Neuron (in vitro differentiated cells): ENCODE data around the gene PCYT1B.
A peak's percentile ranks its signal among the peaks of the same experiment; 100 is the strongest.
"Not testable (repeated sequence)": the region's sequence is repeated elsewhere in the genome, so short reads cannot be mapped to it uniquely, and the experiment has no call there.

Experiments used
- H2AFZ ChIP-seq: one replicate; pipeline ENCODE4 v1.6.1; 2013; ENCODE audit warnings: low read depth, mild to moderate bottlenecking, inconsistent platforms, low read length, moderate library complexity
- H3K27me3 ChIP-seq: one replicate; pipeline ENCODE4 v1.6.1; 2013; ENCODE audit warnings: low read length; ENCODE audit not compliant: insufficient read depth
- H3K36me3 ChIP-seq: one replicate; pipeline ENCODE4 v1.6.1; 2013; ENCODE audit warnings: low read length; ENCODE audit not compliant: insufficient read depth
- H3K4me1 ChIP-seq: one replicate; pipeline ENCODE4 v1.6.1; 2013; ENCODE audit warnings: low read length; ENCODE audit not compliant: insufficient read depth
- H3K4me3 ChIP-seq: 2 replicates; pipeline ENCODE4 v1.5.1; 2013; ENCODE audit warnings: mild to moderate bottlenecking, low read length, moderate library complexity
- H3K9me3 ChIP-seq: one replicate; pipeline ENCODE4 v1.6.1; 2013; ENCODE audit warnings: low read length

The PCYT1B gene

DNA sequence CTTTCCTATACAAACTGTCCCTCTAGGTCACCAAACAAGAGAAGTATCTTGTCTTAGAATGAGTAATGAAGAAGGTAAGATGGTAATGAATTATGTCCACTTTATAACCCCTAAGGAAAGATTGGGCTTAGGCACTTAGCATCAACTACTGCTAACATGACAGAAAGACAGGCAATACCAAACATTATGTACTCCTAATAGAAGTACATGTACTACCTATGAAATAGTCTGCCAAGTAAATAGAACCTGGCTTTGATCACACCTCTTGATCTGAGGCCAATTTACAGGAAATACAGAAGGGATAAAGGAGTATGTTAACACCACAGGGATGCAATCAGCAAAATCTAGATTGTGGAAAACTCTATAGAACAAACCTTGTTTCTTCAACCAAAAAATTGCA is 14.1 kb upstream of the PCYT1B start:
- peaks cover 16% of the 10 kb centered on the region for H3K4me1 ChIP-seq
- H2AFZ ChIP-seq, result no peak overlapping the region
- no peaks in the 10 kb centered on the region for H3K36me3 ChIP-seq
- H3K9me3 ChIP-seq, result no peaks in the 10 kb centered on the region
- H3K27me3 ChIP-seq, result no peaks in the 10 kb centered on the region
- H3K4me3 ChIP-seq, result no peak overlapping the region

DNA sequence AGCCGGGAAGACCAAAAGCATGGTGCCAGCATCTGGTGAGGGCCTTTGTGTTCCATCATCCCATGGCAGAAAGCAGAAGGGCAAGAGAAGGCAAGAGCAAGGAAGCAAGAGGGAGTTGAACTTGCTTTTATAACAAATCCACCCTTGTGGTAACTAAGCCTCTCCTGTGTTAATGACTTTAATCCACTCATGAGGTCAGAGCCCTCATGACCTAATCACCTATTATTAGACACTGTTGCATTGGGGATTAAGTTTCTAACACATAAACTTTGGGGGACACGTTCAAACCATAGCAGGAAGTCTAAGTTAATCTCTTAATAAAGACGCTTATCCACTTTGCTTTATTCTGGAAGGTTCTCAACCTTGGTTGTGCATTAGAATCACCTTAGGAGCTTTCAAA is 12.5 kb upstream of the PCYT1B start:
- no peak overlapping the region for H3K4me3 ChIP-seq
- H2AFZ ChIP-seq, result no peak overlapping the region
- peaks cover 16% of the 10 kb centered on the region for H3K4me1 ChIP-seq
- H3K36me3 ChIP-seq, result no peaks in the 10 kb centered on the region
- no peaks in the 10 kb centered on the region for H3K27me3 ChIP-seq
- H3K9me3 ChIP-seq, result no peaks in the 10 kb centered on the region

DNA sequence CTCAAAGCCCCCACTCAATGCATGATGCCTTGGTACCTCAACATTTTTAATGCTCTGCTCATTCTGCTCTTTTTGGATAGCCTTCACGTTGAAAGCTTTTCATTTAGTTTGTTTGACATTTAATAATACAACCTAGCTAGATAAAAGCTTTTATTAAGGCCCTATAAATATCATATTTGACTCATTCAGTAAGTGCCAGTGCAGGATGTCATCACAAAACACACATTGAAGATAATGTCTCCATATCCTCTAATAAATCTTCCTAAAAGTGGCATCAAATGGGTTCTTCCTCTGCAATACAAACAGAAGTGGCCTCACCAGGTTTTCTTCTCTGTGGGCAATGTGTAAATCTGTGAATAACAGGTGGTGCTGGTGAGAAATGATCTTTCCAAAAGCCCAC is 12.0 kb upstream of the PCYT1B start:
- H3K27me3 ChIP-seq, result no peaks in the 10 kb centered on the region
- H3K36me3 ChIP-seq, result no peaks in the 10 kb centered on the region
- H3K4me1 ChIP-seq, result peaks cover 16% of the 10 kb centered on the region
- H3K9me3 ChIP-seq, result no peaks in the 10 kb centered on the region
- no peak overlapping the region for H2AFZ ChIP-seq
- H3K4me3 ChIP-seq, result no peak overlapping the region

DNA sequence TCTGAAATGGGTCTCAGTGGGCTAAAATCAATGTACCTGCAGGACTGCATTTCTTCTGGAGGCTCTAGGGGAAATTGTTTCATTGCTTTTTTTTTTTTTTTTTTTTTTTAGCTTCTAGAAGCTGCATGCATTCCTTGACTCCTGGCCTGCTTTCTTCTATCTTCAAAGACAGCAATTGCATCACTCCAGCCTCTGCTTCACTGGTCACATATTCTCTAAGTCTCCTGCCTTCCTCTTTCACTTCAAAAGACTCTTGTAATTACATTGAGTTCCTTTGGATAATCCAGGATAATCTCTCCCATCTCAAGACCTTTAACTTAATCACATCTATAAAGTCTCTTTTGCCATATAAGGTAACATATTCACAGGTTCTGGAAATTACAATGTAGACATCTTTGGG is 11.3 kb upstream of the PCYT1B start:
- no peaks in the 10 kb centered on the region for H3K9me3 ChIP-seq

DNA sequence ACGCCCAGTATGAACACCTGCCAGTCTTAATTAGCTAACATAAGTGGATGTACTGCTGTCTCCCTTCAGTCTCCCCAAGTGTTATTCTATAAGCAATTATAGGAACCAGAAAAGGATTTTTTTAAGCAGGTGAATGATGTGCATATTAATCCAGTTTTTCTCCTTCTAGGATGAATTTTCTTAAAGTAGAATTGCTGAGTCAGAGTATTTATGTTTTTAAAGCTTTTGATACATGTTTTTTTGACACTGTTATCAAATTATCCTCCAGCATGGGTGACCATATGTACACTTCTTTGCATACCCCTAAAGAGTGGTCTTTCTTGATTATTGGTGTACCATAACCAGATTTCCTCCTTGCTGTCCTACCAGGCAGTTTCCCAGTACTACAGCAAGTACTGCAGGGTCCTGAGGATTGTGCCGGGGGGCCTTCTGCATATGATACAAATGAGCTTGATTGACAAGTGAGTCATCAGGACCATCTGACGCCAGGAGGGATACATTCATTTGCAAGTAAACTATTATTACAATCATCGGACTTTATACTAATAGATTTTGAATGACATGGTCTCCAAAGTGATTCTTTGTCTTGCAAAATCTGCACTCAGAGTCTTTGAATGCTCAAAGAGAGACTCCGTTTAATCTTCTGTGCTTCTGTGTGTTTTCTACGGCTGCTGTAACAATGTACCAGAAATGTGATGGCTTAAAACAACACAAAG is 10.7 kb upstream of the PCYT1B start:
- peak overlapping the region; percentile 71 for H2AFZ ChIP-seq
- no peaks in the 10 kb centered on the region for H3K36me3 ChIP-seq
- no peaks in the 10 kb centered on the region for H3K27me3 ChIP-seq
- peaks cover 16% of the 10 kb centered on the region for H3K4me1 ChIP-seq
- peak overlapping the region; percentile 37 for H3K4me3 ChIP-seq
- H3K9me3 ChIP-seq, result no peaks in the 10 kb centered on the region

More for the DNA sequence above, 11.3 kb upstream of the PCYT1B start:
- H3K4me1 ChIP-seq, result peaks cover 16% of the 10 kb centered on the region
- peak overlapping the region; percentile 71 for H2AFZ ChIP-seq
- no peaks in the 10 kb centered on the region for H3K36me3 ChIP-seq
- H3K27me3 ChIP-seq, result no peaks in the 10 kb centered on the region
- peak overlapping the region; percentile 37 for H3K4me3 ChIP-seq

DNA sequence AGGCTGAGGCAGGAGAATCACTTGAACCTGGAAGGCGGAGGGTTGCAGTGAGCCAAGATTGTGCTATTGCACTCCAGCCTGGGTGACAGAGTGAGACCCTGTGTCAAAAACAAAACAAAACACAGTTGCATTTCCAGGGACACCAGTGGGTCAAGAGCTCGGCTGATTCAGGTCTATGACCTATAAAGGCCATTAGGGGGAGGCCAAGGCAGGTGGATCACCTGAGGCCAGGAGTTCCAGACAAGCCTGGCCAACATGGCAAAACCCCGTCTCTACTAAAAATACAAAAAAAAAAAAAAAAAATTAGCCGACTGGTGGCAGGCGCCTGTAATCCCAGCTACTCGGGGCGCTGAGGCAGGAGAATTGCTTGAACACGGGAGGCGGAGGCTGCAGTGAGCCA is 8.5 kb upstream of the PCYT1B start:
- H3K4me3 ChIP-seq, result not testable (repeated sequence)

DNA sequence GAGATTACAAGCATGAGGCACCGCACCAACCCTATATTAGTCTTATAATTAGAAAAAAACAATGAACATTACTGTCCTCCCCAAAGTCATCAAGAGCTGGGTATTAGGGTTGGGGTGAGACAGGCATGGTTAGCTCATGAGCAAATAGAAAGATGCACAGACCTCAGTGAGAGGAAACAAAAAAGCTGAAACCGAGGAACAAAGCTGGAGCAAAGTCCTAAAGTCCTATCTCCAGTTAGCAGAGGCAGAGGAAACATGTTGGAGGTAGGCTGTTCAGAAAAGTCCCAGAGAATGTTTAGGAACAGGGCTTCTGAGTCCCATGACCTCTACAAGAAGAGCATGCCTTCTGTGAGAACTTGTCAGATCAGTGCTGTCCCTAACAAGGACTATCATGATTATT is 4.6 kb upstream of the PCYT1B start:
- no peaks in the 10 kb centered on the region for H3K36me3 ChIP-seq
- no peak overlapping the region for H3K4me3 ChIP-seq
- H3K9me3 ChIP-seq, result no peaks in the 10 kb centered on the region
- no peak overlapping the region for H2AFZ ChIP-seq
- H3K4me1 ChIP-seq, result peaks cover 2% of the 10 kb centered on the region
- no peaks in the 10 kb centered on the region for H3K27me3 ChIP-seq

More for the DNA sequence above, 8.5 kb upstream of the PCYT1B start:
- H3K9me3 ChIP-seq, H2AFZ ChIP-seq, H3K36me3 ChIP-seq, H3K27me3 ChIP-seq: not testable (repeated sequence)
- H3K4me1 ChIP-seq, result peaks cover 16% of the 10 kb centered on the region

DNA sequence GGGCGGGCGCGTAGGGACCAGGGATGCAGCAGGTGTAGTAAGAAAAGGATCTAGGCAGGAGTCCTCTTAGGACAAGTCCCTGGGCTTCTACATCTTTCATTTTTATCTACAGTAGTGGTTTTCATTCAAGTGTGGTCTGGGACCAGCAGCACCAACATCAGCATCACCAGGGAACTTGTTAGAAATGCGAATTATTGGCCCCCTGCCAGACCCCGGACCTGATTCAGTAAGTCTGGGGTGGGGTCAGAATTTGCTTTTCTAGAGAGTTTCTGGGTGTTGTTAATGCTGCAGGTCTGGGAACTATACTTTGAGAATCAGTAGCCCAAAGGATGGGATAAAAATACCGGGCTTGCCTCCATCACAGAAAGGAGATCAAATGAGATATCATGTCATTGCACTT is 1.3 kb upstream of the PCYT1B start:
- Histone ChIP-seq H3K36me3 (no peaks in the 10 kb centered on the region), H3K27me3 (no peaks in the 10 kb centered on the region), H3K4me1 (peaks cover 6% of the 10 kb centered on the region), H2AFZ (no peak overlapping the region), H3K9me3 (no peaks in the 10 kb centered on the region), H3K4me3 (no peak overlapping the region)

DNA sequence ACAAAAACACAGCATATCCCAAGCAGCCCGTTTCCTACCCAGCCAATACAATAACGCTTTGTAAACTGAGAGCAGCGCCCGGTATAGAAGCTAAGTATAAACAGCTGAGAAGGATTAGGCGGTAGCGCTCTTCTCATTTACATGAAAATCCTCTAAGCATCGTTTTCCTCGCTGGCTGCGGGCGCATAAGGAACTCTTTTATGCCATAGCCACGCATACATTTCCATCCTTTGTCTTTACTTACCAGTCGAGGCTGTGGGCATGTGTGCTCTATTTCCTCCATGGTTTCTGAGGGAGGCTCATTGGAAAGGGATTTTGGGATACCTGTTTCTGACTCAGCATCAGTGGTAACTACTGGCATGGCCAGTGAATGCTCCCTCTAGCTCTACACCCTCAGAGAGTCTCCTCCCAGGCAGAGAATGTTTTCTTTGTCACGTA is 383 bp downstream of the PCYT1B start:
- Histone ChIP-seq H2AFZ (no peak overlapping the region), H3K9me3 (no peaks in the 10 kb centered on the region), H3K4me3 (peak overlapping the region; percentile 23), H3K36me3 (no peaks in the 10 kb centered on the region), H3K27me3 (no peaks in the 10 kb centered on the region), H3K4me1 (peaks cover 6% of the 10 kb centered on the region)

DNA sequence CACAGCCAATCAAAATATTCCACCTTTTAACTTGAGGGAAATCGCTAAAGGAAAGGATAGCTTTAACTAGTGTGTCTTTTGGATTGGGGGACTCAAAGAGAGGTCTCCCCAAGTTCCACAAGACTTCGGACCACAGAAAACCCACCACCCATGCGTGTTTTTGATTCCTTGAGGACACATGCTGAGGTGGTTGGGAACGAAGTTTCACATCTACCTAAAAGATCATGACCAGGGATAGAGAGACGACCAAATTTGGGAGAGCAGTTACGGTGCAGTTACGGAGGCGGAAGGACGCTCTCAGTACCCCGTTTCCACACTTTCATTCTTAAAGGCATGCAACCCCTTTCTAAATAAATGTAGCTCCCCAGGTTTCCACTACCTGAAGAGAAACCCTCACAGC is 1.1 kb downstream of the PCYT1B start:
- Histone ChIP-seq H3K27me3 (no peaks in the 10 kb centered on the region), H3K4me3 (peak overlapping the region; percentile 17), H3K9me3 (no peaks in the 10 kb centered on the region), H2AFZ (no peak overlapping the region), H3K36me3 (no peaks in the 10 kb centered on the region), H3K4me1 (peaks cover 6% of the 10 kb centered on the region)

DNA sequence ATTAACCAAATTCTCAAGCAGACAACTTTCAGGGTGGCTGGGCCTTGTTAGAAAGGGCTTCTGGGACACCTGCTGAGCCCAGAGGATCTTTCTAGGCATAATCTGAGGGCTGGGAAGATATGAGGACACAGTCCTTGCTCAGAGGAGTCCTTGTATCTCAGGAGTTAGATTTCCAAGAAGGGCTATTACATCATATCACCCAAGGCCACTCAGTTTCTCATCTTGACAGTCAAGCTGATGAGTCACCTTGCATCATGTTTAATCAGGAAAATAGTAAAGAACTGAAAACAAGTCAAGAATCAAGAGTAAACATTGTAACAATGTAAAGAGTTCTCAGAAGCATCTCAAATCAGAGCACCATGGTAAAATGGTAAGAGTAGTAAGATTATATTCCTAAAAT is 4.0 kb downstream of the PCYT1B start:
- Histone ChIP-seq H3K9me3 (no peaks in the 10 kb centered on the region), H3K4me1 (peaks cover 6% of the 10 kb centered on the region), H3K27me3 (no peaks in the 10 kb centered on the region), H3K4me3 (no peak overlapping the region), H2AFZ (no peak overlapping the region), H3K36me3 (no peaks in the 10 kb centered on the region)

DNA sequence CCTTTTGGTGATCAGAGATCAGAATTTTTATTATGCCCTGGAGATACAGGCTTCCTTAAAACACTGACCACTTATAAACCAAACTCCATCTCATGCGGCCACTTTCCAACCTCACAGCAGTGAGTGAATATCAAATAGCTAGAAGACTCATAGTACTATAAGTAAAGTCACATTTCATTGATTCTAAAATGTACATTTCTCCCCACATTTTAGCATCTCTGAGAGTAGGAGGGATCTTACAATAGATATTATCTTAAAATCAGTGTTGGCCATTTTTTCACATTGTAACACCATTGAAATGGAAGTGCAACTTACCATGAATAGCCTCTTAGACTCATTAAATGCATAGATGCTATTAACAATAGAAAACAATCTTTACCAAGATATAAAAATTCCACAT is 17.4 kb downstream of the PCYT1B start:
- H3K36me3 ChIP-seq, result no peaks in the 10 kb centered on the region

DNA sequence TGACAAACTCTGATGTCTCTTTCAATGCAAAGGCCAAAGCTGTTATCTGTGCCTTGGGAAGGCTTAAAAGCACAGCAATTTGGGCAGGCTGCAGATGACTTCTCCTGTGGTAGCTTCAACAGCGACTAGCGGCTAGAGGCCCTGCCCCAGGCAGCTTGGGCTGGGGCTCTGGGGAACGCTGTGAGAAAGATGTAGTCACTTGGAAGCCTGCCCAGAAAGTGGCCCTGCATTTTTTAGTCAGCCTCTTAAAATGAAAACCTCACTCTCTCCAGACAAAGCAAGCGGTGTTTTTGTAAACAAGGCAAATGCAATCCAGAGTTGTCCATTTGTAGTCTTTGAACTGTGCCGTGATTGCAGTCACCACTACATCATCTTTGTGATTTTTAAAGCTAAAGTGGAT is 27.5 kb downstream of the PCYT1B start:
- no peaks in the 10 kb centered on the region for H3K36me3 ChIP-seq
- H2AFZ ChIP-seq, result no peak overlapping the region
- no peaks in the 10 kb centered on the region for H3K9me3 ChIP-seq
- H3K27me3 ChIP-seq, result no peaks in the 10 kb centered on the region
- H3K4me1 ChIP-seq, result peaks cover 4% of the 10 kb centered on the region
- no peak overlapping the region for H3K4me3 ChIP-seq

More for the DNA sequence above, 17.4 kb downstream of the PCYT1B start:
- H3K27me3 ChIP-seq, result no peaks in the 10 kb centered on the region
- no peak overlapping the region for H2AFZ ChIP-seq
- no peaks in the 10 kb centered on the region for H3K9me3 ChIP-seq
- H3K4me1 ChIP-seq, result no peaks in the 10 kb centered on the region
- H3K4me3 ChIP-seq, result no peak overlapping the region

DNA sequence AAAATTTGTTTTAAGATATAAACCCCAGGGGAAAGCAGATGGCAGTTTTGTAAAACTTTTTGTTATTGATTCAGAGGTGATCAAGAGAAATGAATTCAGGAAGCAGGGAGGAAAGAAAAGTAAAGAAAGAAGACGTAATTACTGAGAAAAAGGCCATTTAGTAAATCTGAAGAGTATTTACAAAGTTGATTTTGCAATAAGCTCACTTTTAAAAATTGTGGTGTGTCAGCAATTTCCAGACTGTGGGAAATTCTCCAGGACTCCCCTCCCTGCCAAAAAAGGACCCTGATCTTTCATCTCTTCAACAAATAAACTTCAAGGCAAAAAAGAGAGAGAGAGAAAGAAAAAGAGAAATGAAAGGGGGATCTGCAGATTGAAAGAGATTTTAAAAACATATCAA is 36.6 kb downstream of the PCYT1B start:
- Histone ChIP-seq H3K4me1 (peaks cover 9% of the 10 kb centered on the region), H3K9me3 (no peaks in the 10 kb centered on the region), H2AFZ (no peak overlapping the region), H3K36me3 (no peaks in the 10 kb centered on the region), H3K4me3 (no peak overlapping the region), H3K27me3 (no peaks in the 10 kb centered on the region)
